NOMO-1 treated with dmso at 0.1 percent for 144 hours (cell line): Measurements from ENCODE around the gene ITPR3.

Experiments used
- DNase-seq: peaks from one replicate; lab custom pipeline; 2025; ENCODE audit not compliant: unreplicated experiment; lab: John Stamatoyannopoulos, UW

Gene ITPR3

DNA sequence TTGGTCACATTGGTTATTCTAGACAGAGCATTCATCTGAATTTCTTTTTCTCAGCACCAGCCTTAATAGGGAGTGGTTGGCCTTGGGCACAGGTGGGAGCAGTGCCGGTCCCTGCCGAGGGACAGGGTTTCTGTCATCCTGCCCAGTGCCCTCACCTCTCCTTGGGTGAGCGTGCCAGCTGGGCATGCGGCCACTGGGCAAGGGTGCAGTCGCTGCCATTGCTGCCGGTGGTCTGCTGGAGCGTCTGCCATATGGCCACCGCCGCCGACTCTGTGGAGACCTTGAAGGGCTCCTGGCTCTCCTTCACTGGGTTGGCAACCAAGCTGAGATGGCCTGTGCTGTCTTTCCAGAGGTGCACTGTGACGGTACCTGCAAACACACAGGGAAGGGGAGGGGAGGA, 106.8 kb downstream of the ITPR3 start:
- no peak for DNase-seq

- DNase-seq, result no peak
Measured at GRCh38 chr6:33728438-33728837, 107.3 kb downstream of the ITPR3 start.

- no peak for DNase-seq
Measured at GRCh38 chr6:33729059-33729458, 107.9 kb downstream of the ITPR3 start.

- no peak for DNase-seq
Measured at GRCh38 chr6:33730611-33731010, 109.5 kb downstream of the ITPR3 start.

GRCh38 chr6:33731035-33731434, 109.9 kb downstream of the ITPR3 start:
- DNase-seq, result no peak

- DNase-seq, result no peak
Measured at GRCh38 chr6:33731751-33732282, 110.7 kb downstream of the ITPR3 start.

GRCh38 chr6:33732385-33732784, 111.3 kb downstream of the ITPR3 start:
- DNase-seq, result no peak

DNA sequence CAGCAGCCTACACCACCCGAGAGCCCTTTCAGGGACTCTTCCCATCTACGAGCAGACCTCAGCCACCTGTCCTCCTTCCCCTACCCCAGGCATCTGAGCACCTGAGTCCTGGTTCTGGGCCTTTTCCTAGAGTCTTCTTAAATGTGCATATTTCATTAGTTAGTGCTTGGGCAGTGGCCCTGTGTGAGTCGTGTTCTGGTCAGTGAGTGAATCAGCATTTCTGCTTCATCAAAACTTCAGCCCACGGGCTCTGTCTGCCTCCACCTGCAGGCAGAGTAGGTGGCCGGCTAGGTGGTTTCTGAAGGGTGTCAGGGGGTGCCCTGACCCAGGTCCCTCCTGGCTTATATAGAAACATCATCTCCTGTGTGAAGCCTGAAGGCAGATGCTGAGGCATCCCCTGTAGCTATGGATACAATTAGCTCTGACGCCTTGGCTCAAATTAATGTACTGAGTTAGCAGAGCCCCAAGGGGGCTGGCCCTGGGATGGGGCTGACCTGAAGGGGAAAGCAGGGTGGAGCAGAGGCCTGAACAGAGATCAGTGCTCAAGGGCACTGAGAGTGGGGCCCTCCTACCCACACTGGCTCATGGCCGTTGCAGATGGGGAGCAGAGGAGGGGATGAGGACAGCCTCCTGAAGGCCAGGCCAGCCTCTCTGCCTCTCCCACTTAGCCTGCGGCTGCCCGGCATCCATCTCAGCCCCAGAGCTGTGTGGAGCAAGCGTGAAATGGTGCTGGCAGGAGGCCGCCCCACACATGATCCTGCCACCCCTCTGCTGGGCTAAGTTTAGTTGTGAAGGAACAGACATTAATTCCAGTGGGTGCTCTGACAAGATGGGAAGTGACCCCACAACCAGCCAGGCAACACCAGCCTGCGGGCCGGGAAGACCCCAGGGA, 111.9 kb downstream of the ITPR3 start:
- no peak for DNase-seq

- DNase-seq, result no peak
Measured at GRCh38 chr6:33733709-33734007, 112.5 kb downstream of the ITPR3 start.

DNA sequence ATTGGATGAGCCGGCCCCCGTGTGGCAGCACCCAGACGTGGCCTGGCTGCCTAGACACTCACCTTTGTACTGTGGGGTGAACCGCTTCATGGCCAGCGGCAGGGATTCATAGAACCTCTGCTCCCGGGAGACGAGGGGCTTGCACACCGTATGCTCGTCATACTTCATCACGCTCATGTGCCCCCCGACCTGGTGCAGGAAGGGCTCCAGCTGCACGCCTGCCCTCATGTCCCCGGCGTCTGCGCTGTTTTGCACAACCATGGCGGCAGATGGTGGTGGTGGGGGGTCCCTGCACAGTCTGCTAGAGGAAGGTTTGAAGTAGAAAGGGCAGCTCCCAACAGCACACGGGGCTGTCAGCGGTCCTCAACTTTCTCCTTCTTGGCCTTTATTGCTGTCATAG, 114.1 kb downstream of the ITPR3 start:
- DNase-seq, result no peak

- DNase-seq, result no peak
Measured at GRCh38 chr6:33737267-33738026, 116.3 kb downstream of the ITPR3 start.

GRCh38 chr6:33738153-33738552, 117.0 kb downstream of the ITPR3 start:
- DNase-seq, result no peak

DNA sequence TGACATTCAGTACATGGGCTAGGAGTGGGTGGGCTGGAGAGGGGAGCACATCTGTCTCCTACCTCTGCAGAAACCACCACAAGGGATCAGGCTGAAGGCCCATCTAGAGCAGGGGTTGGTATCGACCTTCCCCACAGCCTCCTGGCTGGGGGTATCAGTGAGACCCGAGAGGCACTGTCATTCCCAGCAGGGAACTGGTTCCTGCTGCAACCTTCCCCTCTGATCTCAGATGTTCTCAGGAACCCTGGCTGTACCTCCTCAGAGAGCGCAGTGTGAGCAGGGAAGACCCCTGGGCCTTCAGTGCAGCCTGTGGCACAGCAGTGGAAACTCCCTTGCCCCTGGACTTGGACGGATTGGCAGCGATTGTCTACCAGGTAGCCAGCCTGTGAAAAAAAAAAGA, 117.8 kb downstream of the ITPR3 start:
- DNase-seq, result no peak

DNA sequence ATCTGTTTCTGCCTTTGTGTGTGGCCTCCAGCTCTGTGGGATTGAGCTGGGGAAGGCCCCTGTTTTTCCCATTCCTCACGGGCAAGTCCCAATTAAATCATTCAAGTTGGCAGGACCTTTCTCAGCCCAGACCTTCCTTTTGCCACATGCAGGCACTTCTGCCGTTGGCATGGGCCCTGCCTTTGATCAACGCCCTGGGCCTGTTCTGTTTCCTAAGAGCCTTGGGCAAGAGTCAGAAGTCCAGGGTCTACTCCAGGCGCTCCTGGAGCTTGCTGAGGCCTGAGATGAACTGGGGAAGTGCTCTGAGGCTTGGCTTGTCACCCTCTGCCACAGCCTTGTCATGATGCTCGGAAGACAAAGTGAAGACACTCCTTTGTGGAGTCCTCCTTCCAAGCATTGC, 118.4 kb downstream of the ITPR3 start:
- no peak for DNase-seq

- DNase-seq, result no peak
Measured at GRCh38 chr6:33740204-33740608, 119.1 kb downstream of the ITPR3 start.

GRCh38 chr6:33740794-33741193, 119.7 kb downstream of the ITPR3 start:
- no peak for DNase-seq

- DNase-seq, result no peak
Measured at GRCh38 chr6:33742092-33742491, 121.0 kb downstream of the ITPR3 start.

DNA sequence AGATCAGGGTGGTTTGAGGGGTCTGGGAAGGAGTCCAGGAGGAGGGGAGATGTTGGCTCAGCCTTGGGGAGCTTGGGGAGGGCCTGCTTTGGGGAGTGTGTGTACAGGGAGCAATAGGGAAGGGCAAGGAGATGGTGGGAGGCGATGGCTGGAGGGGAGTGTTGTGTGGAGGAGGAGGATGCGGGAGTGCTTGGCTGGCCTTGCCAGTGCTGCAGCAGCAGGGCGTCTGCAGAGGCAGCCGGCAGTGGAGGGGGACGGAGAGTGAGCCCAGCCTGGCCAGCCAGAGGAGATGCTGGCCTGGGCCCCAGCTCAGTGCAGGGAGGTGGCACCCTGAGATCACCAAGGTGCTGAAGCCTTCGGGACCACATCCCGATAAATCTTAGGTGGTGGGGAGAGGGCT, 121.7 kb downstream of the ITPR3 start:
- DNase-seq, result no peak

- peak; percentile 17 for DNase-seq
Measured at GRCh38 chr6:33744001-33744848, 123.1 kb downstream of the ITPR3 start.

DNA sequence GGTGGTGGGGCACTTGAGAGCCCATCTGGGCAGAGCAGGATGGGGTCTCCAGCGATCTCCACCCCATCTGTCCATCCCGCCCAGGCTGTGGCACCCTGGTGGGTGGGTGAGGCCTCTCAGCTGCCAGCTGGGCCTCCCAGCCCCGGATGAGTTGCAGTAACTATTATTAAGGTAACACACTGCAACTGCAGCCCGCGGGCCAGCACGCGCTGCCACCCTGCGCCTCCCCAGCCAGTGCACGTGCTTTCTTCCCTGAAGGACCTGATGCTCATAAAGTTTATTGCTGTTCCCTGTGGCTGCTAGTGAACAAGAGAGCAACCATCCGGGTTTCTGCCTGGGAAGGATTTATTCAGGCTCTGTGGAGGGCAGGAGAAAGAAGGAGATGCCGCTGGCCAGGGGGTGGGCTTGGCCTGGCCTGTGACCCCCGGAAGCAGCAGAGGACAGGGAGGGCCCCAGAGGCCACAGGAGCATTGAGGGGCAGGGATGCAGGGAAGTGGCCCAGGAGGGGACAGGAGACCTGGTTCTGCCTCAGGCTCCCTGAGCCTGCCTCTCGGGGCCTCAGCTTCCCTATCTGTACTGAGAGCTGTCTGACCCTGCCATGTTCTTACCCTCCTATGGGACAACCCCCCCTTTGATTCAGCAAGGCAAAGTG, 123.9 kb downstream of the ITPR3 start:
- no peak for DNase-seq

GRCh38 chr6:33745548-33745947, 124.4 kb downstream of the ITPR3 start:
- no peak for DNase-seq
